Osteocyte (in vitro differentiated cells): Measurements from ENCODE around the gene IFT25. TPM values are rescaled to one million over a fixed set of nuclear protein-coding genes. Genes with fewer than 3 reads are reported as not detected.
A peak's percentile ranks its signal among the peaks of the same experiment; 100 is the strongest.

Source experiments
- DNase-seq: peaks from one replicate; pipeline ENCODE4 v3.0.0; 2021; ENCODE audit warnings: mixed read lengths; ENCODE audit not compliant: unreplicated experiment; ENCODE audit errors: extremely low spot score
- H3K27ac Mint-ChIP-seq: one replicate; pipeline ENCODE4 v1.8.0; 2021; ENCODE audit warnings: mild to moderate bottlenecking, mixed read lengths; ENCODE audit not compliant: unreplicated experiment
- H3K27me3 Mint-ChIP-seq: one replicate; pipeline ENCODE4 v1.8.0; 2021; ENCODE audit warnings: mixed read lengths; ENCODE audit not compliant: unreplicated experiment
- H3K36me3 Mint-ChIP-seq: one replicate; pipeline ENCODE4 v1.8.0; 2021; ENCODE audit warnings: mixed read lengths; ENCODE audit not compliant: unreplicated experiment
- H3K4me1 Mint-ChIP-seq: one replicate; pipeline ENCODE4 v1.8.0; 2021; ENCODE audit warnings: mixed read lengths; ENCODE audit not compliant: unreplicated experiment
- H3K4me3 Mint-ChIP-seq: one replicate; pipeline ENCODE4 v1.8.0; 2021; ENCODE audit warnings: mild to moderate bottlenecking, moderate library complexity, mixed read lengths; ENCODE audit not compliant: unreplicated experiment
- H3K9me3 Mint-ChIP-seq: one replicate; pipeline ENCODE4 v1.8.0; 2021; ENCODE audit warnings: mixed read lengths; ENCODE audit not compliant: unreplicated experiment
- total RNA-seq: library from RNA; stranded (reverse); gene quantifications from 2 replicates; pipeline ENCODE4 v1.2.1, GENCODE V29; 2021
- TF ChIP-seq, protein P1 (sequence below): fragments of 200-600 bp; sonication (generic); IDR thresholded peaks from 2 replicates; pipeline ENCODE4 v1.5.0; 2021; ENCODE audit warnings: antibody characterized with exemption, mild to moderate bottlenecking, moderate library complexity

IFT25 gene
- total RNA-seq, 1 donor from 2014 or later, result 29.2 TPM

DNA sequence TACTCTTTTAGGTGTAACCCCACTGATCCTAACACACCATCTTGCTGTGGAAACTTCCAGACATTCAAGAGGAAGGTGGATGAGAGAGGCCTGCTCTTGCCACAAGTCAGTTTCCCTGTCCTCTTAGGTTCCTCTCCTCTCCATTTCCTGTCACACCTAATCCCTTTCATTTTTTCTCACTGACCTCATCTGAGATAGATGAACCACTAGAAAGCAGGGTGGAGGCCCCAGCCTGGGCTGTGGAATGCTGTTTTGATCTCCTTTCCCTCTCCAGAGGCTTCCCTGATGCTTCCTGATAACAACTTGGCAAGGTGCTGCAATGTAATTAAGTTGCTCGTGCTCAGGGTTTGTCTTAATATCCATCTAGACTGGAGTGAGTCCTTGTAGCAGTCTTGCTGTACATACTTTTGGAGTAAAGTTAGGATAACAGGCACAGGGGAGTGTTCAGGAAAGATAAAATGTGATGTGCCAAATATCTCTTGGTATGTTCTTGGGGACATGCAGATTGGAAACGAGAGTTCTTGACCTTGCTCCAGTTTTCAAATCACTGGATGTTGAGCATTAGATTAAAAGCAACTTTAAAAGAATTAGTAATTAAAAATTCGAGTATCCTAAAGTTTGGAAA lies 11.8 kb upstream of the IFT25 start:
- Mint-ChIP-seq H3K36me3 (peaks cover 24% of the 10 kb centered on the region), H3K4me3 (no peak overlapping the region), H3K9me3 (no peaks in the 10 kb centered on the region), H3K4me1 (peaks cover 8% of the 10 kb centered on the region), H3K27ac (peak overlapping the region; percentile 11), H3K27me3 (no peaks in the 10 kb centered on the region)
- TF ChIP-seq, protein P1, sequence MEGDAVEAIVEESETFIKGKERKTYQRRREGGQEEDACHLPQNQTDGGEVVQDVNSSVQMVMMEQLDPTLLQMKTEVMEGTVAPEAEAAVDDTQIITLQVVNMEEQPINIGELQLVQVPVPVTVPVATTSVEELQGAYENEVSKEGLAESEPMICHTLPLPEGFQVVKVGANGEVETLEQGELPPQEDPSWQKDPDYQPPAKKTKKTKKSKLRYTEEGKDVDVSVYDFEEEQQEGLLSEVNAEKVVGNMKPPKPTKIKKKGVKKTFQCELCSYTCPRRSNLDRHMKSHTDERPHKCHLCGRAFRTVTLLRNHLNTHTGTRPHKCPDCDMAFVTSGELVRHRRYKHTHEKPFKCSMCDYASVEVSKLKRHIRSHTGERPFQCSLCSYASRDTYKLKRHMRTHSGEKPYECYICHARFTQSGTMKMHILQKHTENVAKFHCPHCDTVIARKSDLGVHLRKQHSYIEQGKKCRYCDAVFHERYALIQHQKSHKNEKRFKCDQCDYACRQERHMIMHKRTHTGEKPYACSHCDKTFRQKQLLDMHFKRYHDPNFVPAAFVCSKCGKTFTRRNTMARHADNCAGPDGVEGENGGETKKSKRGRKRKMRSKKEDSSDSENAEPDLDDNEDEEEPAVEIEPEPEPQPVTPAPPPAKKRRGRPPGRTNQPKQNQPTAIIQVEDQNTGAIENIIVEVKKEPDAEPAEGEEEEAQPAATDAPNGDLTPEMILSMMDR, result no peak
- no peak for DNase-seq

DNA sequence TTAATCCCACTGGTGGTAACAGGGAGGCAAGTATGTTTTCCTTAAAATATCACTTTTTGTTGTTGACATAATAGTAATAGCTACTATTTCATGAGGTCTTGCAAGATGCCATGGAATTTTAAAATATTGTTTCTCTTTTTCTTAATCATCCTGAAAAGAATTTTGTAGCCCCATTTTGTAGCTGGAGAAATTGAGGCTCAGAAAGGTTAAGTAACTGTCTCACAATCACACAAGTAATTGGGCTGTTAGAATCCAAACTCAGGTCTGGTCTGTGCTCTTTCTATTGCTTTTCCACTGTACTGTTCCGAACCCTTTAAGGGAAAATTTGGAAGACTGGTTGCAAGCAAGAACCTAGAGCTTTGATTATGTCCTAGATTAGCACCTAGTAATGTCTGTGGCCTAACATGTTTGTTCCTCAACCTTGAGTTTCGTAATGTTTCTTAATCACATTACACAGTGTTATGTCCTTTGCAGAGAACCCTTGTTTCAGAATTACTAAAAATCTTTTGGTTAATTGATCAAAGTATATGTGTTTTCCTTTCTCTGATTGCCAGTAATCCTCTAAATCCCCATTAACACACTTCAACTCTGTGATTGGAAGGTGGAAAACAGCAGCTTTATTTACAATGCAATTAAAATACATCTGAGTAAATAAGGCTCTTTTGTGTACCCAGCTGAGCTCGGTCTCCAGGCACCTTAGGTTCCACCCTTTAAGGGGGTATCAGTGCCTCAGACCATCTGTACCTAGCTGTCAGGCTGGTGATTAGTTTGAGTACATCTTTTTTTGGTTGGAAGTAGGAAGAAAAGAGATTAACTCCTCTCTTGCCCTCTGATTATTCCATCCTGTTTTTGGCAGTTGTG lies 11.0 kb upstream of the IFT25 start:
- Mint-ChIP-seq H3K36me3 (peaks cover 18% of the 10 kb centered on the region), H3K27me3 (no peaks in the 10 kb centered on the region), H3K9me3 (no peaks in the 10 kb centered on the region), H3K4me1 (peaks cover 8% of the 10 kb centered on the region), H3K27ac (no peak overlapping the region), H3K4me3 (no peak overlapping the region)
- TF ChIP-seq, protein P1, result no peak
- no peak for DNase-seq

DNA sequence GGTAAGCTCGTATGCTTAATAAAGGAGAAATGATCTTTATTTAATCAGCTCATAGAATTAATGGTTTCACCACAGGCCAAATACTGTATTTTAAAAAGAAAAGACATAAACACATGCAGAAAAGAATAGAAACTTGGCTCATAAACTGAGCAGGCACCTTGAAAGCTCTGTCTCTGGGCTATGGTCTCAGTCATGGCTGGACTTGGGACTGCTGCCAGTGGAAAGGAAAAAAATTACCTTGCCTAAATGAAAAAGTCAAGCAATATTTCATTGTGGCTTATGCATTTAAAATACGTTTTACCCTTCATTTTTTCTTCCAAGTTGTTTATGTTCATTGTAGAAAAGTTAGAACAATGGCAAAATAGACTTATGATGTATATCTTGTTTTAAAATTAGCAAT lies 8.6 kb upstream of the IFT25 start:
- Mint-ChIP-seq H3K27me3 (no peaks in the 10 kb centered on the region), H3K4me1 (peaks cover 9% of the 10 kb centered on the region), H3K27ac (no peak overlapping the region), H3K9me3 (no peaks in the 10 kb centered on the region), H3K36me3 (peaks cover 13% of the 10 kb centered on the region), H3K4me3 (no peak overlapping the region)
- DNase-seq, result no peak
- TF ChIP-seq, protein P1, result no peak

DNA sequence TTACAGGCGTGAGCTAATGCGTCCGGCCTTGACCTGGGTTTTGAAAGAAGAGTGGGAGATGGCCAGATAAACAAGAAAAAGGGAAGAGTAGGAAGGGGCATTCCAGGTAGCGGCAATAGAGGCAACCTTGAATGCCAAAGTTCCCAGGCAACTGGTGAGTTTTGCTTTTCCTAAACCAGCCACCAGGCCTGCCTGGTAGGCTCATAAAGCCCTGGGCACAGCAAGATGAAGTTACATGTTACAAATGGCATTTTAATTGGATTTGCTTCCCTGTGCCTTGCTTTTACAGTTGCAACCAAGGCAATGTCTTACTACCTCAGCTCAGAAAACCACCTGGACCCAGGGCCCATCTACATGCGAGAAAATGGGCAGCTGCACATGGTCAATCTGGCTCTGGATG lies 6.2 kb upstream of the IFT25 start:
- no peaks in the 10 kb centered on the region for H3K9me3 Mint-ChIP-seq
- no peak overlapping the region for H3K27ac Mint-ChIP-seq
- no peak for DNase-seq
- TF ChIP-seq, protein P1, result no peak
- no peaks in the 10 kb centered on the region for H3K27me3 Mint-ChIP-seq
- peaks cover 26% of the 10 kb centered on the region for H3K4me1 Mint-ChIP-seq
- peaks cover 9% of the 10 kb centered on the region for H3K36me3 Mint-ChIP-seq
- no peak overlapping the region for H3K4me3 Mint-ChIP-seq
